GM19463 (cell line): Measurements from ENCODE around the gene MOB3A.
"Not testable (repeated sequence)": the region's sequence is repeated elsewhere in the genome, so short reads cannot be mapped to it uniquely, and the experiment has no call there.

ENCODE experiments used
- ATAC-seq: cut with Tn5 transposase; IDR thresholded peaks from one replicate; pipeline ENCODE4 v1.9.1; 2021; ENCODE audit warnings: mild to moderate bottlenecking, moderate library complexity; ENCODE audit not compliant: unreplicated experiment

Gene MOB3A

GRCh38 chr19:2096034-2096479 lies at the start of gene MOB3A:
Gene MOB3A, minus strand, starts transcription at chr19:2096326. Its CDS starts 17,766 bp downstream, at chr19:2078560.
- peak; percentile 34 for ATAC-seq

GRCh38 chr19:2145831-2146241 lies 49.7 kb upstream of the MOB3A start:
- ATAC-seq = no peak

GRCh38 chr19:2144190-2144589 lies 48.1 kb upstream of the MOB3A start:
- ATAC-seq = no peak

- ATAC-seq = no peak
Measured at GRCh38 chr19:2142173-2142829, 46.2 kb upstream of the MOB3A start.

- no peak for ATAC-seq
Measured at GRCh38 chr19:2140138-2140569, 44.0 kb upstream of the MOB3A start.

GRCh38 chr19:2139385-2140137 lies 43.4 kb upstream of the MOB3A start:
- ATAC-seq = no peak

GRCh38 chr19:2138061-2138728 lies 42.1 kb upstream of the MOB3A start:
- ATAC-seq = no peak

GRCh38 chr19:2136796-2137195 lies 40.7 kb upstream of the MOB3A start:
- ATAC-seq = no peak

GRCh38 chr19:2135474-2136402 lies 39.6 kb upstream of the MOB3A start:
- no peak for ATAC-seq

GRCh38 chr19:2132731-2133490 lies 36.8 kb upstream of the MOB3A start:
- ATAC-seq = no peak

GRCh38 chr19:2132191-2132590 lies 36.1 kb upstream of the MOB3A start:
- no peak for ATAC-seq

- ATAC-seq = not testable (repeated sequence)
Measured at GRCh38 chr19:2131012-2131975, 35.2 kb upstream of the MOB3A start.

GRCh38 chr19:2129892-2130770 lies 34.0 kb upstream of the MOB3A start:
- no peak for ATAC-seq

GRCh38 chr19:2129486-2129885 lies 33.4 kb upstream of the MOB3A start:
- ATAC-seq = no peak

- ATAC-seq = no peak
Measured at GRCh38 chr19:2129022-2129421, 32.9 kb upstream of the MOB3A start.

- ATAC-seq = not testable (repeated sequence)
Measured at GRCh38 chr19:2128252-2128651, 32.1 kb upstream of the MOB3A start.

- no peak for ATAC-seq
Measured at GRCh38 chr19:2127758-2128157, 31.6 kb upstream of the MOB3A start.
